HepG2 (cell line): ENCODE measurements around the gene TSC22D3. TPM values are rescaled to one million over a fixed set of nuclear protein-coding genes. Genes with fewer than 3 reads are reported as not detected.

Experiments
- ATAC-seq: fragments of 200-7000 bp; cut with Tn5 transposase; 3 replicates; pipeline ENCODE4 v1.9.1; 2020; ENCODE audit warnings: mild to moderate bottlenecking, moderate library complexity
- BruUV-seq: library from RNA; stranded (reverse); fragments of 400-500 nt; replicated peaks from 2 replicates; lab custom pipeline; 2021; lab: Mats Ljungman, UMichigan
- CTCF ChIA-PET: fragments of 300-600 bp; formaldehyde crosslinking; extraction: SDS; loops from one replicate; lab custom pipeline; 2021; ENCODE audit warnings: low total read pairs, inconsistent platforms, low intra/inter-chr PET ratio; lab: Yijun Ruan, JAX
- POLR2A ChIA-PET: fragments of 350-600 bp; sonication (Branson Sonifier 250); formaldehyde crosslinking; loops from one replicate; lab custom pipeline; 2020; ENCODE audit warnings: antibody characterized with exemption, inconsistent platforms; lab: Yijun Ruan, JAX
- DNase-seq: peaks from one replicate; pipeline ENCODE4 v3.0.0-alpha.2; 2015; ENCODE audit warnings: low spot score
- FAIRE-seq: peaks from 3 replicates; lab custom pipeline; 2011; peaks lifted over from hg19 to GRCh38; lab: Jason Lieb, UNC
- H2AFZ ChIP-seq: one replicate; pipeline ENCODE4 v1.6.1; 2011; ENCODE audit warnings: low read length, inconsistent platforms
- H3K27ac ChIP-seq: fragments of 300-600 bp; 3 replicates; pipeline ENCODE4 v1.8.0; 2011; ENCODE audit warnings: mixed run types, mild to moderate bottlenecking, mixed read lengths, low read length, inconsistent platforms; ENCODE audit not compliant: insufficient read depth; ENCODE audit errors: extremely low read length
- H3K27me3 ChIP-seq, 2 experiments: fragments of 200-600 bp in 1 of 2; 2 replicates in 1 of 2; 3 replicates in 1 of 2; pipeline versions ENCODE4 v1.6.0 to v1.8.0; 2011; ENCODE audit warnings: low read length in 2 of 2, mild to moderate bottlenecking in 2 of 2, moderate library complexity in 2 of 2, inconsistent platforms in 1 of 2; ENCODE audit not compliant: insufficient read depth in 2 of 2, control insufficient read depth in 1 of 2
- H3K36me3 ChIP-seq, 2 experiments: fragments of 200-600 bp in 1 of 2; replicated peaks in 1 of 2; 2 replicates in 1 of 2; 3 replicates in 1 of 2; pipeline versions ENCODE4 v1.5.1 to v1.8.0; 2011; ENCODE audit warnings: low read length in 2 of 2, inconsistent platforms in 1 of 2; ENCODE audit not compliant: insufficient read depth in 2 of 2, control insufficient read depth in 1 of 2
- H3K4me1 ChIP-seq: 2 replicates; pipeline ENCODE4 v1.5.1; 2012; ENCODE audit warnings: low read length, inconsistent platforms; ENCODE audit not compliant: insufficient read depth
- H3K4me2 ChIP-seq: 2 replicates; pipeline ENCODE4 v1.6.0; 2011; ENCODE audit warnings: low read depth, low read length, inconsistent platforms
- H3K4me3 ChIP-seq, 3 experiments: fragments of 200-600 bp in 1 of 3; sonication (generic), shearing (Covaris generic) in 1 of 3; replicated peaks in 1 of 3; 2 replicates each; pipeline ENCODE4 v1.5.1; 2011 to 2016; ENCODE audit warnings: low read length in 3 of 3, inconsistent platforms in 2 of 3, low read depth in 2 of 3, mild to moderate bottlenecking in 2 of 3, control low read depth in 1 of 3, mixed read lengths in 1 of 3; ENCODE audit not compliant: insufficient read depth in 1 of 3
- H3K79me2 ChIP-seq: one replicate; pipeline ENCODE4 v1.6.1; 2011; ENCODE audit warnings: low read length, inconsistent platforms; ENCODE audit not compliant: insufficient read depth
- H3K9ac ChIP-seq: 2 replicates; pipeline ENCODE4 v1.6.0; 2011; ENCODE audit warnings: mild to moderate bottlenecking, low read depth, low read length, inconsistent platforms; ENCODE audit not compliant: insufficient read depth
- H3K9me3 ChIP-seq: 2 replicates; pipeline ENCODE4 v1.5.1; 2012; ENCODE audit warnings: mild to moderate bottlenecking, low read length
- H4K20me1 ChIP-seq: 2 replicates; pipeline ENCODE4 v1.6.0; 2011; ENCODE audit warnings: inconsistent platforms, mild to moderate bottlenecking, low read length, moderate library complexity; ENCODE audit not compliant: insufficient read depth
- GATAD1 ChIP-seq: IDR thresholded peaks from 2 replicates; pipeline ENCODE4 v1.6.1; 2016; ENCODE audit warnings: missing genetic modification reagents, missing compliant biosample characterization
- GATAD2A ChIP-seq: IDR thresholded peaks from 2 replicates; pipeline ENCODE4 v1.6.1; 2016
- HOXA5 ChIP-seq: sonication (generic); formaldehyde crosslinking; IDR thresholded peaks from 2 replicates; pipeline ENCODE4 v1.4.0; 2020; ENCODE audit warnings: missing genetic modification reagents
- ISL2 ChIP-seq: sonication (generic); formaldehyde crosslinking; IDR thresholded peaks from 2 replicates; pipeline ENCODE4 v1.5.0; 2020; ENCODE audit warnings: missing genetic modification reagents
- MEIS2 ChIP-seq: sonication (generic); formaldehyde crosslinking; IDR thresholded peaks from 2 replicates; pipeline ENCODE4 v1.9.0; 2021; ENCODE audit warnings: mild to moderate bottlenecking, missing genetic modification reagents
- MTA1 ChIP-seq: sonication (generic); formaldehyde crosslinking; IDR thresholded peaks from 2 replicates; pipeline ENCODE4 v1.4.0; 2020; ENCODE audit warnings: missing genetic modification reagents, mild to moderate bottlenecking, borderline replicate concordance
- POGK ChIP-seq: sonication (generic); formaldehyde crosslinking; conservative IDR thresholded peaks from 2 replicates; pipeline ENCODE4 v1.8.0; 2022; ENCODE audit warnings: mild to moderate bottlenecking, moderate library complexity, missing genetic modification reagents
- RARG ChIP-seq: sonication (generic); formaldehyde crosslinking; IDR thresholded peaks from 2 replicates; pipeline ENCODE4 v1.4.0; 2020; ENCODE audit warnings: low read depth, mild to moderate bottlenecking, missing genetic modification reagents
- REPIN1 ChIP-seq: sonication (generic); formaldehyde crosslinking; IDR thresholded peaks from 2 replicates; pipeline ENCODE4 v1.8.0; 2022; ENCODE audit warnings: missing genetic modification reagents, low read depth, mild to moderate bottlenecking, borderline replicate concordance
- TEAD3 ChIP-seq: optimal IDR thresholded peaks from 2 replicates; pipeline ENCODE3; 2016; ENCODE audit warnings: borderline replicate concordance
- TFE3 ChIP-seq: IDR thresholded peaks from 2 replicates; pipeline ENCODE4 v1.6.1; 2016
- ZBTB39 ChIP-seq: sonication (generic); formaldehyde crosslinking; IDR thresholded peaks from 2 replicates; pipeline ENCODE4 v1.5.0; 2020; ENCODE audit warnings: missing genetic modification reagents
- ZBTB42 ChIP-seq: sonication (generic); formaldehyde crosslinking; IDR thresholded peaks from 2 replicates; pipeline ENCODE4 v1.5.0; 2020; ENCODE audit warnings: mild to moderate bottlenecking, missing genetic modification reagents
- ZMAT3 ChIP-seq: sonication (generic); formaldehyde crosslinking; conservative IDR thresholded peaks from 2 replicates; pipeline ENCODE4 v1.7.0; 2021; ENCODE audit warnings: missing genetic modification reagents
- ZNF280D ChIP-seq: sonication (generic); formaldehyde crosslinking; IDR thresholded peaks from 2 replicates; pipeline ENCODE4 v1.5.1; 2020; ENCODE audit warnings: mild to moderate bottlenecking, missing genetic modification reagents
- ZNF383 ChIP-seq: sonication (generic); formaldehyde crosslinking; IDR thresholded peaks from 2 replicates; pipeline ENCODE4 v1.4.0; 2020; ENCODE audit warnings: missing genetic modification reagents, mild to moderate bottlenecking, borderline replicate concordance
- ZNF644 ChIP-seq: IDR thresholded peaks from 2 replicates; pipeline ENCODE4 v1.6.1; 2016; ENCODE audit warnings: low read depth
- in situ Hi-C: cut with HindIII; loops from 2 replicates; pipeline ENCODE4 v1.10.0; 2017; ENCODE audit warnings: low pct_unique_long_range_greater_than_20kb; ENCODE audit not compliant: extremely low pct_ligation_motif_present
- intact Hi-C: fragments of 100-400 bp; cut with micrococcal nuclease; formaldehyde crosslinking; loops from one replicate; pipeline ENCODE4 v1.10.0; 2022; ENCODE audit not compliant: unreplicated experiment
- polyA plus RNA-seq, 8 experiments: library from polyadenylated mRNA; depleted of rRNA in 3 of 8; stranded (reverse) in 7 of 8; unstranded in 1 of 8; fragments of >200 nt; fragmentation: Illumina TruSeq in 4 of 8; extraction: Trizol in 4 of 8; gene quantifications; 2 replicates each; pipeline versions ENCODE4 v1.2.1 to v1.2.3, GENCODE V29; 2011 to 2016; ENCODE audit warnings: low read depth in 4 of 8, missing spikeins in 1 of 8, mixed read lengths in 1 of 8; ENCODE audit not compliant: insufficient read depth in 1 of 8
- total RNA-seq, 5 experiments: library from RNA; depleted of rRNA; stranded (reverse); fragments of >200 nt; fragmentation: Illumina TruSeq; extraction: Trizol; gene quantifications; 2 replicates each; pipeline ENCODE4 v1.2.3, GENCODE V29; 2016; ENCODE audit warnings: low read depth in 1 of 5

Gene TSC22D3
- total and polyA plus RNA-seq, 2 of the 13 experiments (the other 11 are each of a cell fraction or from before 2014, with no cell fraction given) = 0.82 to 1.5 TPM

GRCh38 chrX:107706309-107706708 lies 69.3 kb downstream of the TSC22D3 start:
- no peak for TF ChIP-seq REPIN1 (CRISPR knock-in tag)
- no peak for TF ChIP-seq MTA1 (CRISPR knock-in tag)
- TF ChIP-seq GATAD2A (CRISPR knock-in tag) = no peak
- no peak for TF ChIP-seq RARG
- no peak for TF ChIP-seq ZMAT3
- TF ChIP-seq ZNF644 = no peak
- TF ChIP-seq TFE3 (CRISPR knock-in tag) = no peak
- TF ChIP-seq MEIS2 (CRISPR knock-in tag) = no peak
- TF ChIP-seq ZNF383 (CRISPR knock-in tag) = no peak
- no peak for TF ChIP-seq TEAD3 (CRISPR knock-in tag)
- no peak for TF ChIP-seq ZBTB39
- no peak for TF ChIP-seq ZBTB42
- TF ChIP-seq ISL2 = no peak
- TF ChIP-seq HOXA5 (CRISPR knock-in tag) = no peak
- TF ChIP-seq GATAD1 (CRISPR knock-in tag) = no peak
- TF ChIP-seq ZNF280D (CRISPR knock-in tag) = no peak
- no peak for TF ChIP-seq POGK (CRISPR knock-in tag)
- POLR2A ChIA-PET = interaction anchor here (1.2 kb wide), 1 partner anchor 78 kb away, joined by 3 read pairs; the partner anchor contains the start of gene PRPS1
- H3K4me3 ChIP-seq = no peak overlapping the region
- intact Hi-C loops = no loop called here
- H3K27ac ChIP-seq = no peak overlapping the region
- H3K9ac ChIP-seq = no peak overlapping the region
- no peaks in the 10 kb centered on the region for H3K36me3 ChIP-seq
- CTCF ChIA-PET = no interaction called here
- BruUV-seq = no TSS peak
- peaks cover 9% of the 10 kb centered on the region for H3K4me1 ChIP-seq
- no peak for FAIRE-seq
- no peak for ATAC-seq
- no peaks in the 10 kb centered on the region for H3K9me3 ChIP-seq
- no peak for DNase-seq
- H4K20me1 ChIP-seq = no peaks in the 10 kb centered on the region
- no peak overlapping the region for H3K4me2 ChIP-seq
- H3K79me2 ChIP-seq = no peaks in the 10 kb centered on the region
- H3K27me3 ChIP-seq = no peaks in the 10 kb centered on the region
- in situ Hi-C loops = no loop called here
- H2AFZ ChIP-seq = no peak overlapping the region
